GM23338 (cell line): ENCODE measurements around the gene ANKRD23.

Experiments used
- CREB1 ChIP-seq: fragments of 250-450 bp; sonication (Bioruptor Pico); IDR thresholded peaks from 2 replicates; pipeline ENCODE4 v1.5.0; 2020; ENCODE audit warnings: low read depth, mild to moderate bottlenecking, moderate library complexity
- CTCF ChIP-seq, 2 experiments: fragments of 200-600 bp in 1 of 2; sonication (generic) in 1 of 2; conservative IDR thresholded peaks; 2 replicates each; pipeline versions ENCODE4 v1.5.1 to v1.6.1; 2016 to 2017; ENCODE audit warnings: antibody characterized with exemption in 2 of 2, low read depth in 2 of 2, mild to moderate bottlenecking in 2 of 2, moderate library complexity in 1 of 2
- ETS1 ChIP-seq: IDR thresholded peaks from 2 replicates; pipeline ENCODE4 v1.6.1; 2016; ENCODE audit warnings: antibody characterized with exemption
- EZH2 ChIP-seq: fragments of 200-600 bp; sonication (generic); IDR thresholded peaks from one replicate; pipeline ENCODE4 v1.8.0; 2017; ENCODE audit warnings: antibody characterized with exemption, mild to moderate bottlenecking, low read depth; ENCODE audit not compliant: unreplicated experiment
- EZH2phosphoT487 ChIP-seq: fragments of 200-600 bp; sonication (generic); IDR thresholded peaks from one replicate; pipeline ENCODE4 v1.8.1; 2018; ENCODE audit warnings: antibody characterized with exemption; ENCODE audit not compliant: unreplicated experiment
- JUNB ChIP-seq: IDR thresholded peaks from one replicate; pipeline ENCODE4 v1.6.1; 2016; ENCODE audit warnings: antibody characterized with exemption; ENCODE audit not compliant: unreplicated experiment
- POLR2AphosphoS5 ChIP-seq: IDR thresholded peaks from 2 replicates; pipeline ENCODE4 v1.6.1; 2016; ENCODE audit warnings: antibody characterized with exemption, low read depth
- REST ChIP-seq: IDR thresholded peaks from one replicate; pipeline ENCODE4 v1.6.1; 2018; ENCODE audit warnings: antibody characterized with exemption; ENCODE audit not compliant: unreplicated experiment
- STAT1 ChIP-seq: IDR thresholded peaks from one replicate; pipeline ENCODE4 v1.6.1; 2016; ENCODE audit warnings: antibody characterized with exemption; ENCODE audit not compliant: unreplicated experiment
- ZNF114 ChIP-seq: fragments of 250-450 bp; sonication (Bioruptor Pico); IDR thresholded peaks from 2 replicates; pipeline ENCODE4 v1.5.0; 2020; ENCODE audit warnings: mild to moderate bottlenecking, moderate library complexity
- ZNF331 ChIP-seq: fragments of 250-450 bp; sonication (Bioruptor Pico); IDR thresholded peaks from 2 replicates; pipeline ENCODE4 v1.5.0; 2020; ENCODE audit warnings: low read depth, mild to moderate bottlenecking, moderate library complexity
- ZNF462 ChIP-seq: fragments of 250-450 bp; sonication (Bioruptor Pico); IDR thresholded peaks from 2 replicates; pipeline ENCODE4 v1.5.0; 2020; ENCODE audit warnings: mild to moderate bottlenecking, moderate library complexity

GRCh38 chr2:96853321-96853720 is 9.5 kb upstream of the ANKRD23 start:
- TF ChIP-seq CTCF (conservative IDR thresholded peaks at IDR 0.05; ENCODE audit: low read depth in 2 of 2) = no peak
- no peak for TF ChIP-seq EZH2
- TF ChIP-seq REST = no peak
- no peak for TF ChIP-seq POLR2AphosphoS5
- no peak for TF ChIP-seq EZH2phosphoT487
- no peak for TF ChIP-seq CREB1 (CRISPR knock-in tag)
- TF ChIP-seq STAT1 = no peak
- no peak for TF ChIP-seq ETS1
- no peak for TF ChIP-seq JUNB
- no peak for TF ChIP-seq ZNF331 (CRISPR knock-in tag)
- TF ChIP-seq ZNF114 (CRISPR knock-in tag) = no peak
- TF ChIP-seq ZNF462 (CRISPR knock-in tag) = no peak
